NCI-H1092 (cell line): ENCODE results near the gene MACF1.

ENCODE experiments used
- DNase-seq: peaks from one replicate; lab custom pipeline; 2025; lab: John Stamatoyannopoulos, UW

The MACF1 gene

DNA sequence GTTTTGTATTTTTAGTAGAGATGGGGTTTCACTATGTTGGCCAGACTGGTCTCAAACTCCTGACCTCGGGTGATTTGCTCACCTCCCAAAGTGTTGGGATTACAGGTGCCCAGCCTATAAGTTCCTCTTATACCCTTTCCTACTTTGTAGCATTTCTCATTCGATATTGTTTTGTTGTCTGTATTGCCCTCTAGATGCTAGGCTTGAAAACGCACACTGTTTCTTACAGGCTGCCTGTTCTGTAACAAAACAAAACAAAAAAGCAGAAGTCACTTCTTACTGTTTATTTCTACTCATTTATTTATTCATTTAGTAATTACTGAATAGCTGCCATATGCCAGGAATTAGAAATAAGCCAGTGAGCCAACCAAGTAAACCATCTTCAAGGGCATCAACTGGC lies 150.1 kb downstream of the MACF1 start:
- DNase-seq: no peak

DNA sequence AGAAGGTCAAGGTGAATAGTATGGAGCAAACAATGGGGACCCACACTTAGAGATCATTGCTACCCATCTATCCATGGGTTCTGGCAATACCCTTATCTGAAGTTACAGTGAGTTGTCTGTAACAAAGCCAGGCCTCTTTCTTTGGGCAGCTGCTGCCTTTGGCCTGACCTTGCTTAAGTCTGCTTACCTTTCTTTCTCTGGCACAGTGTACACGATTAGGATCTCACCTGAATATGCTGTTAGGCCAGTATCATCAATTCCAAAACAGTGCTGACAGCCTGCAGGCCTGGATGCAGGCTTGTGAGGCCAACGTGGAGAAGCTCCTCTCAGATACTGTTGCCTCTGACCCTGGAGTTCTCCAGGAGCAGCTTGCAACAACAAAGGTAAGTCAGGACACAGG lies 154.0 kb downstream of the MACF1 start:
- no peak for DNase-seq

DNA sequence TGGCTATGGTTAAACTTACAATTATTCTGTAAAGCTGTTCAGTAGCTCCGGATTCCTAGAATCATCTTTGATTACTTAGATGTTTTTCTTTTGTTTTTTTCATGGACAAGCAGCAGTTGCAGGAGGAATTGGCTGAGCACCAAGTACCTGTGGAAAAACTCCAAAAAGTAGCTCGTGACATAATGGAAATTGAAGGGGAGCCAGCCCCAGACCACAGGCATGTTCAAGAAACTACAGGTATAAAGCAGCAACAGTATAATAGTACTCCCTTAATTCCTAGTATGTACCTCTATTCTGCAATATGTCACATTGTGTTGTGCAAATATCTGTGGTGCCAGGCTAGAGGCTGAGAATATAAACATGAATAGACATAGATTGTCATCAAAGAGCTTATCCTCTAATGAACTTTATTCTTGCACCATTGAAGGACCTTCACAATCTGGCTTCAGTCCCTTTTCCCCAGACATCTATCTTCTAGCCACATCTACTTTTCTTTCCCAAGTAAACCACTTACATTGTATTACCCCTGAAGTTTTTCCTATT lies 154.6 kb downstream of the MACF1 start:
- DNase-seq: no peak

DNA sequence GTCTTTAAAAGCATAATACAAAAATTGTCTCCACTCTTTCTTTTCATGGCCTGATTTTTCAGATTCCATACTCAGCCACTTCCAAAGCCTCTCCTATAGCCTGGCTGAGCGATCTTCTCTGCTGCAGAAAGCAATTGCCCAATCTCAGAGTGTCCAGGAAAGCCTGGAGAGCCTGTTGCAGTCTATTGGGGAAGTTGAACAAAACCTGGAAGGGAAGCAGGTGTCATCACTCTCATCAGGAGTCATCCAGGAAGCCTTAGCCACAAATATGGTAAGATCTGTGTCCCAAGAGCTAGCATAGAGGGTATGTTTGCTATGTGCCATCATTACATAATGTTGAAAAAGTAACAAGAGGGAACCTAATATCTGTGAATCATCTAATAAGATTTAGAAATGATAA lies 156.2 kb downstream of the MACF1 start:
- no peak for DNase-seq

DNA sequence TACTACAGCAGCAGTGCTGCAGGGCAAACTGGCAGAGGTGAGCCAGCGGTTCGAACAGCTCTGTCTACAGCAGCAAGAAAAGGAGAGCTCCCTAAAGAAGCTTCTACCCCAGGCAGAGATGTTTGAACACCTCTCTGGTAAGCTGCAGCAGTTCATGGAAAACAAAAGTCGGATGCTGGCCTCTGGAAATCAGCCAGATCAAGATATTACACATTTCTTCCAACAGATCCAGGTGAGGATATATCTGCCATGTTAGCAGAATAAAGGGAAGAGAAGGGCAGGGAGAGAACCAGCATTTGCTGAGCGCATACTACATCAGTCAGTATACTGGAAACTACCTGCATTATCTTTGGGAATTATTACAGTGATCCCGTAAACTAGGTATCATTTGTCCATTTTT lies 157.0 kb downstream of the MACF1 start:
- no peak for DNase-seq

DNA sequence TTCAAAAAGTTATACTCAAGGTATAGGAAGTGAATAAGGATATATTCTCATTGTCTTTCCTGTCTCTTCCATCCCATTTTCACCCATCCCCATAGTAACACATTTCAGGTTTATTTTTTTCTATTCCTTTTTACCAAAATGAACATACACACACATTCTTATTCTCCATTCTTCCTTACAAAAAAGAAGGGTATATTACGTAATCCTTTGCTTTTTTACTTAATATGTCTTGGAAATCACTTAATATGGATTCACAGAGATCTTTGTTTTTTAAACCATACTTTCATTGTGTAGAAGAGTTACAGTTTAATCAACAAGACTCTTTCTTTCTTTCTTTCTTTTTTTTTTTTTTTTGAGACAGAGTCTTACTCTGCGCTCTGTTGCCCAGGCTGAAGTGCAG lies 158.8 kb downstream of the MACF1 start:
- no peak for DNase-seq

DNA sequence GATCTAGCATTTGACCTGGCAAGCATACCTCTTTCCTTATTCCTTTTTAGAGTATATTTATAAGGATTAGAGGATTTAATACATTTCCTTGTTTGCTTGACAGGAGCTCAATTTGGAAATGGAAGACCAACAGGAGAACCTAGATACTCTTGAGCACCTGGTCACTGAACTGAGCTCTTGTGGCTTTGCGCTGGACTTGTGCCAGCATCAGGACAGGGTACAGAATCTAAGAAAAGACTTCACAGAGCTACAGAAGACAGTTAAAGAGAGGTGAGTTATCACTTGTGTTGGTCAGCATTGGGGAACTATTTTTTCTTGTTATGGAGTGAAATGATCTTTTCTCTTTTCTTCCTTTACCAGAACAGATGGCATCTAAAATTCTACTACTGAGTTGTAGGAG lies 163.6 kb downstream of the MACF1 start:
- DNase-seq: no peak

DNA sequence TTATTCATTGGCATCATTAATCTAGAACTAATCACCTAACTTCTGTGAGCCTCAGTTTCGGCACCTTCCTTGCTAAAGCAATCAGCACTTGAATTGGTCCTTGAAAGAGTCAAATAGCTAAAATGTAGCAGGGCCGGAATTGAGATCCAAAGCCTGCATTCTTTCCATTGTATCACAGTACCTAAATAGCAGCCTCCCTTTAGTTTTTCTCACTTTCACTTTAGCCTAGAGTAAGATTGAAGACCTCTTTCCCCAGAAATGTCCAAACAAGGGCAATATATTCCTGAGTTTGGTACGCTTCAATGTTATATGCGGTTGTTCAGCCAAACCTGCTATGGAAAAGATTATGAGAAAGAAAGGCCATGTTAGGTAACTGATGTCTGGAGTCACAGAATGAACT lies 165.1 kb downstream of the MACF1 start:
- no peak for DNase-seq

DNA sequence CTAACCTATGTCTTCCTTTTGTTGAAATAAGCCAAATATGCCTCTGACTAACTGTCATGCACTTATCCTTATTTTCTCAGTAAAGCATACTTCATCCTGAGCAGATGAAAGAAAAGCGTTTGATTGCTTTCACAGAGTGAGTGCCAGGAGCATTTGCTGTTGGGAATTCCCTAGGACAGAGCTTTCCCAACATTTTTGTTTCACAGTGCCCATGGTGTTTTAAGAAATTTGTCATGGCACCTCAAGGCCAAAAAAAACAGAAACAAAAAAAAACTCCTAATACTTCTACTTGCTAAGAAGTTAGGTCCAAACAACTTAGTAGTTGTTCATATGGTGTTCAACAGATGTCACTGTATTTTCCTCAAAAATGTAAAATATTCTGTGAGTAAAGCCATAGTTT lies 166.1 kb downstream of the MACF1 start:
- no peak for DNase-seq

DNA sequence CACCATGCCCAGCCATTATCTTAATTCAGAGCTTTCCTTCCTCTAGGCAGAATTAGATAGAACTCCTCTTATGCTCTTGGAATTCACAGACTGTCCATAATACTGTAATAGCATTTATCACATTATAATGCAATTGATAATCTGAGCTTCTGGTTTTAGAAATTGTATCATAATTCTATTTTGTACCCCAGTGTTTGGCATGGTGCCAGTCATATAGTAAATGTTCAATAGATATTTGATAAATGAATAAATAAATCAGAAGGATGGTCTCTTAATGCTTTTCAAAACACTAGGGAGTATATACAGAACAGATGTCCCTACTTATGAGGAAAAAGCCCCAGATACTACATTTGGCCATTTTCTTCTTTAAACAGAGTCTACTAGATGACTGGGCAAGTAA lies 167.6 kb downstream of the MACF1 start:
- DNase-seq: no peak

DNA sequence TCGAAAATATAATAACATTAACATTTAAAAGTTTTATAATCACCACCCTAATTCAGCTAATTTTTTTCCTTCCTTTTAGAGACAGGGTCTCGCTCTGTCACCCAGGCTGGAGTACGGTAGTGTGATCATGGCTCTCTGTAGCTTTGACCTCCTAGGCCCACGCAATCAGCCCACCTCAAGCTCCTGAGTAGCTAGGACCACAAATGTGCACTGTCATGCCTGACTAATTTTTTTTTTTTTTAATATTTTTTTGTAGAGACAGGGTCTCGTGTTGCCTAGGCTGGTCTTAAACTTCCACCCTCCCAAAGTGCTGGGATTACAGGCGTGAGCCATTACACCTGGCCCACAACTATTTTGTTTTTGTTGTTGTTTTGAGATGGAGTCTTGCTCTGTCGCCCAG lies 172.2 kb downstream of the MACF1 start:
- DNase-seq: no peak

DNA sequence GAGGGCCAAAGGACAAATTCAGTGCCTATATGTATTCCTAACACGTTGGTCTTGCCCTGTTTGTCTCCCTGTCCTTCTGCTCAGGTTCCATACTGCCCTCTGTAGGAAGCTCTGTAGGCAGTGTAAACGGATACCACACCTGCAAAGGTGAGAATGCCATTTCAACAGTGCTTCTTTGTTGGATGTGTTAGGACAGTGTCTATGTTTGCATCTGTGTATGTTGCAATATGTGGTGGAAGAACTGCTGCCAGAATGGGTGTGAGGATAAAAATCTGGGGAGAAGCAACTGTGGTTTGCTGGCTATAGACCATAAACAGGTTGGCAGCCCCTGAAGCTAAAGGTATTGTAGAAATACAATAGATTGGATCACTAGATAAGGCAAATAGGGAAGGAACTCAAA lies 173.9 kb downstream of the MACF1 start:
- no peak for DNase-seq

DNA sequence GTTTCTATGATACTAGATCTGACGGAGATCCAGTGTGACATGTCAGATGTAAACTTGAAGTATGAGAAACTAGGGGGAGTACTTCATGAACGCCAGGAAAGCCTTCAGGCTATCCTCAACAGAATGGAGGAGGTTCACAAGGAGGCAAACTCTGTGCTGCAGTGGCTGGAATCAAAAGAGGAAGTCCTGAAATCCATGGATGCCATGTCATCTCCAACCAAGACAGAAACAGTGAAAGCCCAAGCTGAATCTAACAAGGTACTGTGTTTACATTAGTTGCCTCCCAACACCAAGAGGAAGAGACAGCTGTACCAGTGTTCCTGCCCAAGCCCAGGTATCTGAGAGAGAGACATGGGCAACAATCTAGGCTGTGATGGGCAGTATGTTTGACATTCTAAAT lies 174.7 kb downstream of the MACF1 start:
- no peak for DNase-seq

DNA sequence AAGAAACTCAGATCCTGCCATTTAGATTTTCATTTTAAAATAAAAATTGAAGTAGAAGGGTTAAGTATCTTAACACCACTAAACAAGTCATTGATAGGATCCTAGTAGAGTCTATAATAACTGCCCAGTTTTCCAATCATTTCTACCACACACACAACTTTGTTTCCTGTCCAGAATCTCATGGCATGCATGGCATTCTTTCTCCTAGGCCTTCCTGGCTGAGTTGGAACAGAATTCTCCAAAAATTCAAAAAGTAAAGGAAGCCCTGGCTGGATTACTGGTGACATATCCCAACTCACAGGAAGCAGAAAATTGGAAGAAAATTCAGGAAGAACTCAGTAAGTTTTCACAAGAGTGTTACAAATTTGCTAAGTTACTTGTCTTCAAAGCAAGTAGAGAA lies 175.5 kb downstream of the MACF1 start:
- no peak for DNase-seq

DNA sequence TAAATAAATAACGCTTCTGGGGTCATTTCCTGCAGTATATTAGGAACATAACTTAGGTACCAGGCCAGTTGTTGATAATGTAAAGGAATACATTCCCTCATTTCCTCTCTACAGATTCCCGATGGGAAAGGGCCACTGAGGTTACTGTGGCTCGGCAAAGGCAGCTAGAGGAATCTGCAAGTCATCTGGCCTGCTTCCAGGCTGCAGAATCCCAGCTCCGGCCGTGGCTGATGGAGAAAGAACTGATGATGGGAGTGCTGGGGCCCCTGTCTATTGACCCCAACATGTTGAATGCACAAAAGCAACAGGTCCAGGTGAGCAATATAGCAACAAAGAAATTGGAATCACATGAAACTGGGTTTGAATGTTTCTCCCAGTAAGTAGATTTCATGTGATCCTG lies 177.3 kb downstream of the MACF1 start:
- no peak for DNase-seq

DNA sequence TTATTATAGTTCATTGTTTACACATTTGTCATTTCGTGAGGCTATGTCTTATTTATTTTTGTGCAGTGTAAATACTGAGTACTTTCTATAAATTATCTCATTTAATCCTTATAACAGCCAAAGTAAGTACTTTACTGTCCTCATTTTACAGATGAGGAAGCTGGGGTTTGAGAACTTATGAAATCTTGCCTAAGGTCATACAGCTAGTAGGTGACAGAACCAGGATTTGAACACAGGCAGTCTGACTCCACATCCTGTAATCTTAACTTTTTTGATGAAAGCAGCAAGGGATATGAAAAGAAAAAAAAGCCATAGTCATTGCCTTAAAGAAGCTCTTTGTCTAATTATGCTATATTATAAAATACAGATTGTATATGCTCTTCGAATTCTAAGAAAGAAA lies 179.8 kb downstream of the MACF1 start:
- no peak for DNase-seq

DNA sequence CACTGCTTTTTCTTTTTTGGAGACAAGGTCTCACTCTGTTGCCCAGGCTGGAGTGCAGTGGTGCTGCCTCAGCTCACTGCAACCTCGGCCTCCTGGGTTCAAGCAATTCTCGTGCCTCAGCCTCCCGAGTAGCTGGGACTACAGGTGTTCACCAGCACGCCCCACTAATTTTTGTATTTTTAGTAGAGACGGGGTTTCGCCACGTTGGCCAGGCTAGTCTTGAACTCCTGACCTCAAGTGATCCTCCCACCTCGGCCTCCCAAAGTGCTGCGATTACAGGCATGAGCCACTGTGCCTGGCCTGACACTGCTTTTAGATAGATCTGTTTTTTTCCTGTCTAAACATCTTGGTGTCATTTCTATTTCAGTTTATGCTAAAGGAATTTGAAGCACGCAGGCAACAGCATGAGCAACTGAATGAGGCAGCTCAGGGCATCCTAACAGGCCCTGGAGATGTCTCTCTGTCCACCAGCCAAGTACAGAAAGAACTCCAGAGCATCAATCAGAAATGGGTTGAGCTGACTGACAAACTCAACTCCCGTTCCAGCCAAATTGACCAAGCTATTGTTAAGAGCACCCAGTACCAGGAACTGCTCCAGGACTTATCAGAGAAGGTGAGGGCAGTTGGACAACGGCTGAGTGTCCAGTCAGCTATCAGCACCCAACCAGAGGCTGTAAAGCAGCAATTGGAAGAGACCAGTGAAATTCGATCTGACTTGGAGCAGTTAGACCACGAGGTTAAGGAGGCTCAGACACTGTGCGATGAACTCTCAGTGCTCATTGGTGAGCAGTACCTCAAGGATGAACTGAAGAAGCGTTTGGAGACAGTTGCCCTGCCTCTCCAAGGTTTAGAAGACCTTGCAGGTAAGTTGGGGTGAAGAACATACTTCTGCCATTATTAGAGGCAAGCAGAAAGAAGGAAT lies 180.8 kb downstream of the MACF1 start:
- no peak for DNase-seq

DNA sequence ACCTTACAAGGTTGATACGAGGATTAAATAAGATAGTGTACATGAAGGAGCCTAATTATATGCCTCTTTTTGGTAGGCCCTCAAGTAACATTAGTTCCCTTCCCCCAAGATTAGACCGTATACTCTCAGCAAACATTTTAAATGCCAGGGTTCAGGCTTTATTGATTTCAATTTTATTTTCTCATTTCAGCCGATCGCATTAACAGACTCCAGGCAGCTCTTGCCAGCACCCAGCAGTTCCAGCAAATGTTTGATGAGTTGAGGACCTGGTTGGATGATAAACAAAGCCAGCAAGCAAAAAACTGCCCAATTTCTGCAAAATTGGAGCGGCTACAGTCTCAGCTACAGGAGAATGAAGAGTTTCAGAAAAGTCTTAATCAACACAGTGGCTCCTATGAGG lies 182.5 kb downstream of the MACF1 start:
- no peak for DNase-seq

DNA sequence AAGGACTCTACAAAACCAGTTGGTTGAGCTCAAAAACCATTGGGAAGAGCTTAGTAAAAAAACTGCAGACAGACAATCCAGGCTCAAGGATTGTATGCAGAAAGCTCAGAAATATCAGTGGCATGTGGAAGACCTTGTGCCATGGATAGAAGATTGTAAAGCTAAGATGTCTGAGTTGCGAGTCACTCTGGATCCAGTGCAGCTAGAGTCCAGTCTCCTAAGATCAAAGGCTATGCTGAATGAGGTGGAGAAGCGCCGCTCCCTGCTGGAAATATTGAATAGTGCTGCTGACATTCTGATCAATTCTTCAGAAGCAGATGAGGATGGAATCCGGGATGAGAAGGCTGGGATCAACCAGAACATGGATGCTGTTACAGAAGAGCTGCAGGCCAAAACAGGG lies 183.0 kb downstream of the MACF1 start:
- DNase-seq: no peak

DNA sequence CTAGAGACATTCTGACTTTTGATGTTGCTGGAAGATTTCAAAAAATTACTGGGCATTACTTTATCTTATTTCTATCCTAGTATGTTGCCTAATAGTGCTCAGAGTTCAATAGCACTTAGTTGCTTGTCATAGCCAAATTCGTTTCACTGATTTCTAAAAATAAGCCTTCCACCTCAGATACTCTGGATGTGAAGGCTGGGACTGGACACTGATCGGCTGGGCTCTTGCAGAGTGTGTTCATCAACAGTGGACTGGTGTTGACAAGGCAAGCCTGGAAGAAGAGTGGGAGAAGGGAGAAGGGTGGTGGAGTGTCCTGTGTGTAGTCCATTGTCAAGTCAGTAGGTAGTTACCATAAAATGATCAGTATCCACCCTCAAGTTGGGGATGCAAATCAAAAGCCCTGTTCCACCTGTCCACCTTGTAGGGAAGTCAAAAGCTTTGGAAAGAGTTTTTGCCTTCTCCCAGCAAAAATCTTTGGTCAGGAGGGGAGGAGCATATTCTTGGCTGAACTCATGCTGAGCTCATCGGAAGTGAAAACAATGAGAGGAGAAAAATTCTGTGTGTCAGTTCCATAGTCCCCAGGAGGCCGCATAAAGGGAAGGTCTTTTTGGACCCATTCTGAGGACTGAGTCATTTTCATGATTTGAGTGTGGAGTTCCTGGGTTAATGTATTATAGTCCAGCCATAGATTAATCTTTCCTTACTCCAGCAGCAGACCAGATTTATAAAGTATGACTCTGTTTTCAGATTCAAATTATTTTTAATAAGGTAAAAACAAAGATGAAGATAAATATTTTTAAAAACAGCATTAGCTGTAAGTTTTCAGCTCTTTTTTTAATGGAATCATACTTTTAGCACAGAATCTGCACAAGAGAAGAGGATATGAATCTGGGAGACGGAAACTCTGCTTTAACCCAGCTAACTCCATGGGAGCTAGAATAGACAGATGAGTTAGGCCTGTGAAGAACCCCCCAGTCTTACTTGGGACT lies 187.5 kb downstream of the MACF1 start:
- DNase-seq: no peak

DNA sequence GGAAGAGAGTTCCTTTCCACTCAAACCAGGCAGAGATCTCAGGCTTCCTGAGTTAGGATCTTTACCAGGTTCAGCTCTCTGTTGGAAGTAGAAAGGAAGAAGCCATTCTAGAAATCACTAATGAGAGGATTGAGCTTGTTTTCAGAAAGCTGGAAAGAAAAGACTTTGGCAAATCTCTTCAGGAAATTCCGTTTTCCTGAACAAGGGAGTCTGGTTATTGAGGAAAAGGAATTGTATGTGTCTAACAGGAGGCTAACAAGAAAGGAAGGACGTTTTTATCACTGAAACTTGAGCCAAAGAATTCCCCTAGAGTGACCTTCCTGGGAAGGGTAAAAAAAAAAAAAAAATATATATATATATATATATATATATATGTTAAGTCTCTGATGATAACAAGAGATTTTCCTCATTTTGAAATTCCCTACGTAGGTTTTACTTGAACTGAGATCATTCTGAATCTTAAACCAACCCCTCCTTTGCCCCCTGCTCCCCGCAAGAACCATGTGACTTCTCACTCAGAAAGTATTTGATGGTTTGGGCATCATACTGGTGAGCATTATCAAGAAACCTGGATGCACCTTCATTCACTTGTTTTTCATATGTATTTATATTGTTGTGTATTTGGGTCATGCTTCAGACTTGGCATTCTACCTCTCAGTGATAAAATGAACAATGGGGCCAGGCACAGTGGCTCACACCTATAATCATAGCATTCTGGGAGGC lies 188.5 kb downstream of the MACF1 start:
- DNase-seq: no peak

DNA sequence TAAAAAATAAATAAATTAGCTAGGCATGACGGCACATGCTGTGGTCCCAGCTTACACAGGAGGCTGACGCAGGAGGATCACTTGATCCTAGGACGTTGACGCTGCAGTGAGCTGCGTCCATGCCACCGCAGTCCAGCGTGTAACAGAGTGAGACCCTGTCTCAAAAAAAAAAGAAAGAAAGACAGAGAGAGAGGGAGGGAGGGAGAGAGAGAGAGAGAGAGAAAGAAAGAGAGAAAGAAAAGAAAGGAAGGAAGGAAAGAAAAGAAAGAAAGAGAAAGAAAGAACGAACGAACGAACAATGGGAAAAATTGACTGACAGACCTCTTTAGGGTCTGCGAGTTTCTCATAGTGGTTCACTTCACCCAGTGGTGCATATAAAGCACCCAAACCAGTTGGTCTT lies 189.2 kb downstream of the MACF1 start:
- no peak for DNase-seq
